Renal cortical epithelial cell (primary cell): ENCODE results near the gene TOM1L2. TPM values are rescaled to one million over a fixed set of nuclear protein-coding genes. Genes with fewer than 3 reads are reported as not detected.

Source experiments
- DNase-seq: peaks from one replicate; pipeline ENCODE4 v3.0.0-alpha.2; 2011; ENCODE audit warnings: low read depth
- total RNA-seq: library from RNA; depleted of rRNA; stranded (reverse); fragments of >200 nt; gene quantifications from 2 replicates; pipeline ENCODE4 v1.2.3, GENCODE V29; 2014

The TOM1L2 gene
- total RNA-seq, 1 donor from 2014 or later, result 58.5 TPM

GRCh38 chr17:17836250-17836817 is 135.9 kb downstream of the TOM1L2 start:
- DNase-seq, result peak; percentile 80

- no peak for DNase-seq
These were observed 136.6 kb downstream of the TOM1L2 start for GRCh38 chr17:17835415-17836249.

DNA sequence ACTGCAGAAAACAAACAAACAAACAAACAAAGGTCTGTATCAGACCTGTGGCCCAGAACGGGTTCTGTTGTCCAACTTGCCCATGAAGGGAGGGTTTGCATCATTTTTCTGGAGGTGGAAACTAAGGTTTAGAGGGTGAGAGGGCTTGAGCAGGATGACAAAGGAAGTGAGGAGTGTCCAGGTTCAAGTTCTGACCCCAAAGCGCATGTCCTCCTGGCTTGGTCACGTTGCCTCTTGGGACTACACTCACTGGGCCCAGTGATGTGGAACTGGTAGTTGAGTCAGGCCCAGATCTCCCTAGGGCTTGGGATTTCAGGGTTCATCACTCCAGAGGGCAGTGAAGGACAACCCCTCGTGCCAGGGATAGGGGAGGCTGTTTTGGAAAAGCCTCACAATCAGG is 137.2 kb downstream of the TOM1L2 start:
- DNase-seq, result peak; percentile 73

- no peak for DNase-seq
These were observed 138.4 kb downstream of the TOM1L2 start for GRCh38 chr17:17833658-17834357.

DNA sequence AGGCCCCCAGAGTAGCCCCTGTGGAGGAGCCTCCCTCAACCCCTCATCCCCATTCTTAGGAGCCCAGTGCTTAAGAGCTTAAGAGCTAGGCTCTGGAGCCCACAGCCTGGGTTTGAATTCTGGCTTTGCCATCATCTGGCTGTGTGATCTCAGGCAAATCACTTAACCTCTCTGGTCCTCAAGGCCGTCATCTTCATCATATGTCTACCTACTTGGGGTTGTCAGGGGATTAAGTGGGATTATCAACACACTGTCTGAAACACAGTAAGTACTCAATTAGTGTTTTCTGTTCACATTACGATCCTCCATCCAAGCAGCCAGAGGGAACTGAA is 140.2 kb downstream of the TOM1L2 start:
- no peak for DNase-seq

DNA sequence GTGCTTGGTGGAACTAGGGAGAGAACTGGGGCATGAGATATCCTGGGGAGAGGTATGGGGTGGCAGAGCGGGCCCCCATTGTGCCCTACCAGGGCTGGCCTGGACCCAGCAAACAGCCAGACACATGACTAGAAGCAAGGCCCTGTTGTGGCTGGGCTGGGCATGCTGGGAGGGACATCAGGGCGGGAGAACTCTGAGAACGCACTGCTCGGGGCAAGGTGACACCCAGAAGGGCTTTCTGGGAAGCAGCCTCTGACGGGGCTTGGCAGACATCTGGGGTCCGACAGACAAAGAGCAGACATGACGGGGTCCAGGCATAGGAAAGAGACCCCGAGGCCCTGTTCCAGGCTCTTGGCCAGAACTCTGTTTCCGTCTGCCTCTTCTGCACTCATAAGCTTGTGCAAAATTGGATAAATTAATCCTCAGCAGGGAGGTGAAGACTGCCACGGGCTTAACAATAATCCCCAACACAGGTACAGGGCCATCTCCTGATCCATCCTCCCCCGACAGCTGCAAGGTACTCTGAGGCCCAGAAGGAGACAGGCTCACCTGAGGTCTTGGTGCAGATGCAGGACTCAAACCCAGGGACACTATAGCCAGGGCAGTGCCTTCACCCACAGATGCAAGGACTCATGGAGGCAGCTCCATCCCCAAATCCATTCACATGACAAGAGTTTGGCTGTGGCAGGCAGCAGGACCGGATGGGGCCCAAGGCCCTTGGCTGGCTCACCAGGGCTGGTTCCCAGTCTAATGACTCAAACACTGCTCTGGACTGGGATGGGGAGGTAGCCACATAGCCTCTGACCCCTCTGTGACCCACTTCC is 140.8 kb downstream of the TOM1L2 start:
- DNase-seq, result no peak

- DNase-seq, result no peak
These were observed 141.4 kb downstream of the TOM1L2 start for GRCh38 chr17:17830740-17831207.

GRCh38 chr17:17830269-17830567 is 142.0 kb downstream of the TOM1L2 start:
- no peak for DNase-seq

- no peak for DNase-seq
These were observed 144.2 kb downstream of the TOM1L2 start for GRCh38 chr17:17827826-17828621.

DNA sequence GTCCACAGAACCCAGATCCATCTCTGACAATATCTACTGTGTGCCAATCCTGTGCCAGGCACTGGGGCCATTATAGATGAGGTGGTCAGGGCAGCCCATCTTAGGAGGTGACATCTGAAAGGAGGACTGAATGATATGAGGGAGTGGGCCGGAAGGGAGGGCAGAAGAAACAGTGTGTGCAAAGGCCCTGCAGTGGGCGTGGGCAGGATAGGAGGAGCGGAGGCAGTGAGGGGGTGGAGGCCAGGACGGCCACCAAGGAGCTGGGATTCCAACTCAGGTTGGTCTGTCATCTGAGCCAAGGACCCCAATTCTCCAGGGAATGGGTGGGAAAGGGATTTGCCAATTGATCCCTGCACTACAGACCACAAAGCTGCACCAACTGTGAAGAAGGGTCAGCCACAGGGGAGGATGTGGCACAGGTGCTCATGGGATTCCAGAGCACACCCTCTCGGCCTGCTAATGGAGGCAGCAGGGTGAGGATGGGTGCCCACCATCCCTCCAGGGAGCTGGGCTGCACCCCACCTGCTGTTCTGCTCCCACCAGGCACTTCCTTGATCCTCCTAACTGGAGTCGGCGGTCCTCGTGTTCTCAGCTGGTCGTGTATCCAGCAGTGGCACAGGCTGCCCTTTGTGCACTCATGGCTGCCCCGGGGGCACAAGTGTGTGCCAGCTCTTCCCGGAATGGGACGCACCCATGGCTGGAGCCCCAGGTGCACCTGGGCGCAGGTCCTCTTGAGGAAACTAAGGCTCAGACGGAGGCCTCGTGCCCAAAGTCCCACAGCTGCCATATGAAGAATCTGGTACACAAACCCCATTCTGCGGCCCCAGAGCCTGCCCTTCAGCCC is 145.0 kb downstream of the TOM1L2 start:
- DNase-seq, result no peak

DNA sequence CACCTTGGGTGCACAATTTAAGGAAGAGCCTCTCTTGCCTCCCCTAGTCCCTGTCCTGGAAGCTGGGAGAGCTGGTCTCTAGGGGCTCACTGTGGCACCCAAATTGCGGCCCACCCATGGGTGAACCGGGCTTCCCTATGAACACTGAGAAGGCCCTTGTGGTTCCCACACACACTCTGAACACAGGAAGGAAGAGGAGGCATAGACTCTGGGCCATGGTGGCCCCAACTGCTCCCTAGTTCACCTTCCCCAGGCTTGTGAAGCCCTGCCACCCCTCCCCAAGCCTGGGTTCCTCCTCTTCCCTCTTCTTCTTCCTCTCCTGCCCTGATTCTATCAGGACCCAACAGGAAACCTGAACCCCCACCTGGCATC is 145.9 kb downstream of the TOM1L2 start:
- no peak for DNase-seq

- DNase-seq, result no peak
These were observed 147.2 kb downstream of the TOM1L2 start for GRCh38 chr17:17824783-17825614.

DNA sequence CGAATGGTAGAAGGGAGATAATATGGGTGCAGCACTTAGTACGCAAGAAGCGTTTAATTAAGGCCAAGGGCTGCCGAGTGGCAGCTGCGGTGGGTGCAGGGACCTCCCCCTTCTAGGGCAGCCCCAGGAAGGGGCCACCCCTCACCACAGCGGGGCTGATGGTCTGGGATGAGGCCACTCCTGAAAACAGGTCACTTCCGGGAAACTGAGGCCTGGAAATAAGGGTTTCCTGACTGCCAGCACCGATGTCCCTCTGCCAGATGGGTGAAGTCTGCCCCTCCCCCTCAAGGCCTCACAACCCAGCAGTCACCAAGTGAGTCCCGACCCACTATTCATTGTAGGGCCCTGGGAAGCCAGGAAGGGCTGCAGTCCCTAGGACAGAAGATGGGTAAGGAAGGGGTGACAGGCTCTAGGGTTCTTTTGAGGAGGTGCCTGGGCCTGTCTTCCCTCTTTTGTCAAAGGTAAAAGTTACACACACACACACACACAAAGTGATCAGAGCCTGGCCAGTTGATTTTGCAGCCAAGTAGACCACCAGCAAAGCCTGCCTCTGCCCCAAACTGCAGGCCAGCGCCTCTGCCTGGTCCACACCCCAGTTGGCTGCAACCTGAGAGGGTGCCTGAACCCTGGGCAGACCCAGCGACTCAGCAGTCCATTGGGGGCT is 147.9 kb downstream of the TOM1L2 start:
- no peak for DNase-seq

DNA sequence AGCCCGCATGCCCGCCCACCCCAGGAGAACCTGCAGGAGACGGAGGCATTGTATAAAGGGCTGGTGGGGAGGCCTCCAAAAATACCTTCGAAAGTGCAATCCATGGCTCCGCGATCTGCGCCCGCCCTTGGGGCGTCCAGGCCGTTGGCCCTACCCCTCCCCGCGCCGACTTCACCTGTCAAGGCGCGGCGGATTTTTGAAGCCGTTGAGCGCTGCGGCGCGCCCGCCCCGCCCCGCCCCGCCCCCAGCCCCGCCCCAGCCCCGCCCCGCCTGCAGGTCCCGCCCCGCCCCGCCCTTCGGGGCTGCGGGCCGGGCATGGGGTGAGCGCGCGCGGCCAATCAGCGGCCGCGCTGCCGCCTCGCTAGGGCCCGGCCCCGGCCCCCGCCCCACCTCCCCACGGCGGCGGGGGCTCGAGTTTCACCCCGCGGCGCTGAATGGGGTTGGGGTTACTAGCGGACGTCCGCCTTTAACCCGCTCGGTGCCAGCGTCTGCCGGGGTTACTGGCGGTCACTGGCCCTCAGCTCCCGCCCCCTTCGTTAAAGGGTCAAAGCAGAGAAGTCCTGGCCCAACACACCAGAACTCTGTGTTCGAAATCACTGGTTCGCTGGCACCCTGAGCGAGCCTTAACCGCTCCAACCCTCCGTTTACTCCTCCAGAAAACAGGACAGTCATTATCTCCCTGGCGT is 148.6 kb downstream of the TOM1L2 start:
- no peak for DNase-seq

- DNase-seq, result no peak
These were observed 149.6 kb downstream of the TOM1L2 start for GRCh38 chr17:17822616-17823015.

- DNase-seq, result no peak
These were observed 150.0 kb downstream of the TOM1L2 start for GRCh38 chr17:17822189-17822588.

GRCh38 chr17:17820463-17821158 is 151.6 kb downstream of the TOM1L2 start:
- no peak for DNase-seq

GRCh38 chr17:17820046-17820445 is 152.2 kb downstream of the TOM1L2 start:
- no peak for DNase-seq
